ENCODE measurements around the gene ZNF595. TPM values are rescaled to one million over a fixed set of nuclear protein-coding genes. Genes with fewer than 3 reads are reported as not detected.
"Not testable (repeated sequence)": the region's sequence is repeated elsewhere in the genome, so short reads cannot be mapped to it uniquely, and the experiment has no call there.

The ZNF595 gene
- 22.6 TPM for total RNA-seq

DNA sequence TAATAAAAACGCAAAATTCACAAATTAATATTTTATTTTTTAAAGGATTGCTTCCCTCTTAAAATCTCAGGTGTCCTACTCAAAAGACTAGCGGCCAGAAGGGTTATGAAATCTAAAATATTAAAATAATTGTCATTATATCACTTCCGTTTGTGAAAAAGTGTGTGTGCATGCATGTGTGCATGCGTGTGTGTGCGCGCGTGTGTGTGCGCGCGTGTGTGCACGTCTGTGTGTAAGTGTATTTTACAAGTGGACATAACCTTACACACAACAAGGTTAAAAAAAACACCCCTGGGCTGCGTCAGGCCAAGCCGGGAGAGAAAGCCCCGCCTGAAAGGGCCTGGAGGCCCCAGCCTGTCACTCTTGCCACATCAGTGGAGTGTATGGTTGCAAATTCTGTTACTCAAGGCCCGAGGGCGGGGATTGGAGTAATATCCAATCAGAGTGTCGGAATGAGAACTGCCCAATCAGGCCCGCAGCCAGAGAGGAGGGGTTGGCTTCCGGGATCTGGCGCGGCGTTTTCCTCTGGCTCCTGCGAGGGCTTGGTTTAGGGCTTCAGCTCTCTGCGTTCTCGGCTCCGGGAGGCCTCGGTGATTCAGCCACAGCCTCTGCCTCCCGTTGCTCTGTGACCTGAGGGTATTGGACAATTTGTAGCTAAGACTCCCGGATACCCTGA, at the start of gene ZNF595:
Gene ZNF595, plus strand, starts transcription at position 518 of the 676 bp plus-strand sequence. CDS start 168 bp downstream, outside the sequence.
- H3K27me3 ChIP-seq (ENCODE audit: insufficient read depth, low read length); H3K4me3 ChIP-seq (ENCODE audit: low read length); H3K4me1 ChIP-seq (ENCODE audit: insufficient read depth, low read length); H3K9me3 ChIP-seq (ENCODE audit: low read depth, low read length): not testable (repeated sequence)

DNA sequence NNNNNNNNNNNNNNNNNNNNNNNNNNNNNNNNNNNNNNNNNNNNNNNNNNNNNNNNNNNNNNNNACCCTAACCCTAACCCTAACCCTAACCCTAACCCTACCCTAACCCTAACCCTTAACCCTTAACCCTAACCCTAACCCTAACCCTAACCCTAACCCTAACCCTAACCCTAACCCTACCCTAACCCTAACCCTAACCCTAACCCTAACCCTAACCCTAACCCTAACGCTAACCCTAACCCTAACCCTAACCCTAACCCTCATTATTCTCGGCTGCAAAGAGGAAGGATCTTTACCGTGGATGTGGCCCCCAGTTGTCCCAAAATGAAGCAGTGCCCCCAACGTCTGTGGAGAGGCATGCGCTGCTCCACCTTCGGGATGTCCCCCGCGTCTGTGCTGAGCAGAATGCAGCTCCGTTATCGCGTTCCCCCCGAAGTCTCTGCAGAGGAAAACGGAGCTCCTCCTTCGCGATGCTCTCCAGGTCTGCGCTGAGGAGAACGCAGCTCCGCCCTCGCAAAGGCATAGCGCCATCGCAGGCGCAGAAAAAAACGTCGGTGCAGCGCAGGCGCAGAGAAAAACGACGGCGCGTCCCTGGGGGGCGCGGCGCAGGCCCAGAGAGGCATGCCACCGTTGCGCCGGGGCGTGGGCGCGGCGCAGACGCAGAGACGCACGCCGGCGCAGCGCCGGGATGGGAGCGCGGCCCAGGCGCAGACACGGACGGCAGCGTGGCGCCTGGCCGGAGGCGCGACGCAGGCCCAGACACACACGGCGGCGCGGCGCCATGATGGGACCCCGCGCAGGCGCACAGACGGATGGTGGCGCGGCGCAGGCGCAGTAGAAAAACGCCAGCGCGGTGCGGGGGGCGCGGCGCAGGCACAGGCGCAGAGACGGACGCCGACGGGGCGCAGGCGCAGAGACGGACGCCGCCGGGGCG, 42.9 kb upstream of the ZNF595 start:
- not testable (repeated sequence) for H3K4me1 ChIP-seq (ENCODE audit: insufficient read depth, low read length); H3K4me3 ChIP-seq (ENCODE audit: low read length); H3K9me3 ChIP-seq (ENCODE audit: low read depth, low read length); H3K27me3 ChIP-seq (ENCODE audit: insufficient read depth, low read length)

- H3K4me3 ChIP-seq (ENCODE audit: low read length); H3K27me3 ChIP-seq (ENCODE audit: insufficient read depth, low read length); H3K9me3 ChIP-seq (ENCODE audit: low read depth, low read length); H3K4me1 ChIP-seq (ENCODE audit: insufficient read depth, low read length): not testable (repeated sequence)
Measured at GRCh38 chr4:11095-11815, 41.9 kb upstream of the ZNF595 start.

DNA sequence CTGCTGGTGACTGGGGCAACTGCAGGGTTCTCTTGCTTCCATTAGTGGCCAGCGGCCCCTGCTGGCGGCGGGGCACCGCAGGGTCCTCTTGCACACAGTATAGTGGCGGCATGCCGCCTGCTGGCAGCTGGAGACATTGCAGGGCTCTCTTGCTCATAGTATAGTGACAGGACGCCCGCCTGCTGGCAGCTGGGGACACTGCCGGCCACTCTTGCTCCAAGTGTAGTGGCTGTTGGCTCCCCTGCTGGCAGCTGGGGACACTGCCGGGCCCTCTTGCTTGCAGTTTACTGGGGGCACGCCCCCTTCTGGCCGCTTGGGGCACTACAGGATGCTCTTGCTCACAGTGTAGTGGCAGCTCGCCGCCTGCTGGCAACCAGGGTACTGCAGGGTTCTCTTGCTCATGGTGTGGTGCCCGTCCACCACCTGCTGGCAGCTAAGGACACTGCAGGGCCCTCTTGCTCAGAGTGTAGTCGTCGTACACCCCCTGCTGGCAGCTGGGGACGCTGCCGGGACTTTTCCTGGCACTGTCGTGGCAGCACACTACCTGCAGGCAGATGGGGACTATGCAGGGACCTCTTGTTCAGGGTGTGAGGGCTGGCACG, 41.2 kb upstream of the ZNF595 start:
- not testable (repeated sequence) for H3K4me1 ChIP-seq (ENCODE audit: insufficient read depth, low read length); H3K27me3 ChIP-seq (ENCODE audit: insufficient read depth, low read length); H3K4me3 ChIP-seq (ENCODE audit: low read length); H3K9me3 ChIP-seq (ENCODE audit: low read depth, low read length)

DNA sequence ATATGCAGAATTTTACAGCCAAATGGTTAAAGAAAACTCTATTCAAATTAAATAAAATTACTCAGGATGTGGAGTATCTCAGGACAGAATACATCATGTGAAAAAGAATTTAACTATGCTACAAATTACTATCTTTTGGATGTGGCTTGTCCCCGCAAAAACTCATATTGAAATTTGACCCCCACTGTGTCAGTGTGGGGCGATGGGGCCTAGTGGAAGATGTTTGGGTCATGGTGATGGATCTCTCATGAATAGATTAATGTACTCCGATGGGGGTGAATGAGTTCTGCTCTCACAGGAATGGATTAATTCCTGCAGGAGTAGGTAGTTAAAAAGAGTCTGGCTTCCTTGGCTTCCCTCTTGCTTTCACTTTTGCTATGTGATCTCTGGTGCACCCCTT, 35.0 kb upstream of the ZNF595 start:
- not testable (repeated sequence) for H3K9me3 ChIP-seq (ENCODE audit: low read depth, low read length); H3K4me1 ChIP-seq (ENCODE audit: insufficient read depth, low read length); H3K27me3 ChIP-seq (ENCODE audit: insufficient read depth, low read length); H3K4me3 ChIP-seq (ENCODE audit: low read length)

GRCh38 chr4:18589-18988, 34.5 kb upstream of the ZNF595 start:
- not testable (repeated sequence) for H3K4me1 ChIP-seq (ENCODE audit: insufficient read depth, low read length); H3K4me3 ChIP-seq (ENCODE audit: low read length); H3K27me3 ChIP-seq (ENCODE audit: insufficient read depth, low read length); H3K9me3 ChIP-seq (ENCODE audit: low read depth, low read length)

DNA sequence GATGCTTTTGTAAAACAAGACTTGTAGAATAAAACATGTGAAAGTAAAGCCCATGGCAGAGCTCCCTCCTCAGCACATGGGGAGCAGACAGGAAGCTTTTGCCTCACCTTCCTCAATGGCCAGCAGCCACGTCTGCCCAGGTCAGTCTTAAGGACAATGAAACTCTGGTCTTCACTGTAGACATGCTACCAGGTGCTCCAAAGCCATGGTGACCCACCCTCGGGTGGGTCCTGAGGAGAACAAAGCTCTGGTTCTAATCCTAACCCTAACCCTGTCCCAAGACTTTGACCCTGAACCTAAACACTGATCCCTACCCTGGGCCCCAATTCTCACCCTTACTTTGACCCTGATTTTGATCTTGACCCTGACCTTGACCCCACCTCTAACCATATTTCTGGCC, 30.2 kb upstream of the ZNF595 start:
- not testable (repeated sequence) for H3K4me1 ChIP-seq (ENCODE audit: insufficient read depth, low read length); H3K27me3 ChIP-seq (ENCODE audit: insufficient read depth, low read length); H3K9me3 ChIP-seq (ENCODE audit: low read depth, low read length); H3K4me3 ChIP-seq (ENCODE audit: low read length)

DNA sequence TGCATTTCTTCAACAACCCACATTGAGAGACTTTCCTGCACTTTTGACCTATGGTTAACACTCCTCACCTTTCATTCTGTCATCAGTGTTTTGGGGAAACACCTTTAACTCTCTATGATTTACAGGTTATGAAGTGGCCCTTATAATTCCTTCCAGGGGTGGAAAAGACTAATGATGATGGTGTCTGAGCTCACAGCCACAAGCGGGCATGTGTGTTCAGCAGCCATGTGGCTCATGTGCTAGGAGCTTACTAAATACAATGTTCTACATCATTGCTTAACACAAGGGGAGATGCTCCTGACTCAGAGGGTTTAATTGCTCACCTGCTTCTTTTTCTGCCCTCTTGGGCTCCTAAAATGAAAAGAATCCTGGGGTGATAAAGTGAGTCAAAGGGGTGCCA, 28.8 kb upstream of the ZNF595 start:
- H3K4me3 ChIP-seq (ENCODE audit: low read length); H3K9me3 ChIP-seq (ENCODE audit: low read depth, low read length); H3K27me3 ChIP-seq (ENCODE audit: insufficient read depth, low read length); H3K4me1 ChIP-seq (ENCODE audit: insufficient read depth, low read length): not testable (repeated sequence)

- not testable (repeated sequence) for H3K4me1 ChIP-seq (ENCODE audit: insufficient read depth, low read length); H3K4me3 ChIP-seq (ENCODE audit: low read length); H3K9me3 ChIP-seq (ENCODE audit: low read depth, low read length); H3K27me3 ChIP-seq (ENCODE audit: insufficient read depth, low read length)
Measured at GRCh38 chr4:27501-27900, 25.6 kb upstream of the ZNF595 start.

GRCh38 chr4:28767-29542, 24.2 kb upstream of the ZNF595 start:
- not testable (repeated sequence) for H3K4me3 ChIP-seq (ENCODE audit: low read length); H3K4me1 ChIP-seq (ENCODE audit: insufficient read depth, low read length); H3K27me3 ChIP-seq (ENCODE audit: insufficient read depth, low read length); H3K9me3 ChIP-seq (ENCODE audit: low read depth, low read length)

DNA sequence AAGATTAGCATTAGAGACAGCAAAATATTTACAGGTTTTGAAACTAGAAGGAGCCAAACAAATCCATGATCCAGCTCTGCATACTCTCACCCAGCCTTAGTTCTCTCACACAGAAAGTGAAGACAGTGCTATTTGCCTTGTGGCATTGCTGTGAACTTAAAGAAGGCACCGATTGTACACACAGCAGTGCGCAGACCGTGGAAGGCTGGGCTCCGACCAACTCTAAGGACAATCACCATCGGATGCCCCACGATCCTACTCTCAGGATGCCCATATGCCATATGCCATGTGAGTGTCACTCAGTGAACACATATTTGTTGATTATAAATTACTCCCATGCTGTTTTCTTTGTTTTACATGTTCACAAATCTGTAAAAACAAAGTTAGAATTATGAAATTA, 19.8 kb upstream of the ZNF595 start:
- H3K4me3 ChIP-seq (ENCODE audit: low read length); H3K4me1 ChIP-seq (ENCODE audit: insufficient read depth, low read length); H3K27me3 ChIP-seq (ENCODE audit: insufficient read depth, low read length); H3K9me3 ChIP-seq (ENCODE audit: low read depth, low read length): not testable (repeated sequence)

- H3K4me1 ChIP-seq (ENCODE audit: insufficient read depth, low read length); H3K9me3 ChIP-seq (ENCODE audit: low read depth, low read length); H3K27me3 ChIP-seq (ENCODE audit: insufficient read depth, low read length); H3K4me3 ChIP-seq (ENCODE audit: low read length): not testable (repeated sequence)
Measured at GRCh38 chr4:36559-37415, 16.3 kb upstream of the ZNF595 start.

- not testable (repeated sequence) for H3K4me3 ChIP-seq (ENCODE audit: low read length); H3K4me1 ChIP-seq (ENCODE audit: insufficient read depth, low read length); H3K9me3 ChIP-seq (ENCODE audit: low read depth, low read length); H3K27me3 ChIP-seq (ENCODE audit: insufficient read depth, low read length)
Measured at GRCh38 chr4:38202-38601, 14.9 kb upstream of the ZNF595 start.

GRCh38 chr4:43375-43774, 9.7 kb upstream of the ZNF595 start:
- H3K4me1 ChIP-seq (ENCODE audit: insufficient read depth, low read length); H3K27me3 ChIP-seq (ENCODE audit: insufficient read depth, low read length); H3K9me3 ChIP-seq (ENCODE audit: low read depth, low read length); H3K4me3 ChIP-seq (ENCODE audit: low read length): not testable (repeated sequence)
